UCSD-AML1 (cell line): Measurements from ENCODE around the gene RPL36A.

Experiments used
- DNase-seq: peaks from one replicate; lab custom pipeline; 2025; ENCODE audit not compliant: unreplicated experiment; lab: John Stamatoyannopoulos, UW

The RPL36A gene

GRCh38 chrX:101430457-101431078, 39.8 kb downstream of the RPL36A start:
- no peak for DNase-seq

GRCh38 chrX:101442085-101442484, 51.3 kb downstream of the RPL36A start:
- DNase-seq: no peak
